Fibroblast of lung (primary cell): Measurements from ENCODE around the gene KRTAP5-3. TPM values are rescaled to one million over a fixed set of nuclear protein-coding genes. Genes with fewer than 3 reads are reported as not detected.

Experiments
- DNase-seq, 2 donors: peaks; one replicate each; pipeline versions ENCODE4 v3.0.0 to v3.0.0-alpha.2; 2010; ENCODE audit warnings: low read depth in 2 of 2
- H2AFZ ChIP-seq: 2 replicates; pipeline ENCODE4 v1.5.1; 2012; ENCODE audit warnings: low read length, control low read depth, inconsistent platforms
- H3K27ac ChIP-seq: 2 replicates; pipeline ENCODE4 v1.5.1; 2011; ENCODE audit warnings: low read length, control low read depth; ENCODE audit not compliant: insufficient read depth
- H3K27me3 ChIP-seq: 2 replicates; pipeline ENCODE4 v1.5.1; 2011; ENCODE audit warnings: mild to moderate bottlenecking, low read length; ENCODE audit not compliant: control insufficient read depth, insufficient read depth
- H3K36me3 ChIP-seq: 2 replicates; pipeline ENCODE4 v1.5.1; 2011; ENCODE audit warnings: low read length; ENCODE audit not compliant: control insufficient read depth, insufficient read depth
- H3K4me1 ChIP-seq: 2 replicates; pipeline ENCODE4 v1.5.1; 2011; ENCODE audit warnings: low read length; ENCODE audit not compliant: control insufficient read depth, insufficient read depth; ENCODE audit errors: extremely low read depth
- H3K4me2 ChIP-seq: 2 replicates; pipeline ENCODE4 v1.5.1; 2011; ENCODE audit warnings: low read length, control low read depth; ENCODE audit not compliant: insufficient read depth; ENCODE audit errors: extremely low read depth
- H3K4me3 ChIP-seq, 4 experiments: fragments of 200-600 bp in 1 of 4; sonication (generic) in 1 of 4; replicated peaks in 1 of 4; 2 replicates each; pipeline ENCODE4 v1.5.1; 2011 to 2016; ENCODE audit warnings: low read length in 4 of 4, low read depth in 3 of 4, mild to moderate bottlenecking in 3 of 4, control low read depth in 2 of 4, inconsistent platforms in 1 of 4, mixed read lengths in 1 of 4; ENCODE audit not compliant: insufficient read depth in 1 of 4; ENCODE audit errors: control extremely low read depth in 1 of 4
- H3K79me2 ChIP-seq: 2 replicates; pipeline ENCODE4 v1.5.1; 2012; ENCODE audit warnings: mild to moderate bottlenecking, low read length, inconsistent platforms; ENCODE audit not compliant: control insufficient read depth, insufficient read depth
- H3K9ac ChIP-seq: 2 replicates; pipeline ENCODE4 v1.5.1; 2011; ENCODE audit warnings: mild to moderate bottlenecking, low read length, control low read depth; ENCODE audit not compliant: insufficient read depth
- H3K9me3 ChIP-seq: 2 replicates; pipeline ENCODE4 v1.5.1; 2012; ENCODE audit warnings: low read depth, low read length; ENCODE audit not compliant: control insufficient read depth, insufficient read depth
- H4K20me1 ChIP-seq: 2 replicates; pipeline ENCODE4 v1.5.1; 2011; ENCODE audit warnings: low read length; ENCODE audit not compliant: control insufficient read depth, insufficient read depth; ENCODE audit errors: extremely low read depth
- EZH2 ChIP-seq: IDR thresholded peaks from 2 replicates; pipeline ENCODE4 v1.5.1; 2012; ENCODE audit warnings: low read length, control low read depth, mild to moderate bottlenecking; ENCODE audit errors: missing control alignments
- polyA plus RNA-seq, 2 donors: library from polyadenylated mRNA; depleted of rRNA in 1 of 2; stranded (reverse) in 1 of 2; unstranded in 1 of 2; fragments of >200 nt; gene quantifications; 2 replicates each; pipeline ENCODE4 v1.2.1, GENCODE V29; 2011 to 2012; ENCODE audit warnings: missing spikeins in 1 of 2
- total RNA-seq: library from RNA; depleted of rRNA; stranded (reverse); fragments of >200 nt; gene quantifications from 2 replicates; pipeline ENCODE4 v1.2.1, GENCODE V29; 2014
- TF ChIP-seq, protein P1 (sequence below), 2 donors: IDR thresholded peaks in 1 of 2; conservative IDR thresholded peaks in 1 of 2; 1 replicate in 1 of 2; 2 replicates in 1 of 2; pipeline ENCODE4 v1.5.1; 2011 to 2012; ENCODE audit warnings: low read length in 2 of 2, control low read depth in 1 of 2, inconsistent platforms in 1 of 2, low read depth in 1 of 2, mild to moderate bottlenecking in 1 of 2

The KRTAP5-3 gene
- total and polyA plus RNA-seq, 2 donors (not counting 1 experiment from before 2014, with no cell fraction given), result not detected

DNA sequence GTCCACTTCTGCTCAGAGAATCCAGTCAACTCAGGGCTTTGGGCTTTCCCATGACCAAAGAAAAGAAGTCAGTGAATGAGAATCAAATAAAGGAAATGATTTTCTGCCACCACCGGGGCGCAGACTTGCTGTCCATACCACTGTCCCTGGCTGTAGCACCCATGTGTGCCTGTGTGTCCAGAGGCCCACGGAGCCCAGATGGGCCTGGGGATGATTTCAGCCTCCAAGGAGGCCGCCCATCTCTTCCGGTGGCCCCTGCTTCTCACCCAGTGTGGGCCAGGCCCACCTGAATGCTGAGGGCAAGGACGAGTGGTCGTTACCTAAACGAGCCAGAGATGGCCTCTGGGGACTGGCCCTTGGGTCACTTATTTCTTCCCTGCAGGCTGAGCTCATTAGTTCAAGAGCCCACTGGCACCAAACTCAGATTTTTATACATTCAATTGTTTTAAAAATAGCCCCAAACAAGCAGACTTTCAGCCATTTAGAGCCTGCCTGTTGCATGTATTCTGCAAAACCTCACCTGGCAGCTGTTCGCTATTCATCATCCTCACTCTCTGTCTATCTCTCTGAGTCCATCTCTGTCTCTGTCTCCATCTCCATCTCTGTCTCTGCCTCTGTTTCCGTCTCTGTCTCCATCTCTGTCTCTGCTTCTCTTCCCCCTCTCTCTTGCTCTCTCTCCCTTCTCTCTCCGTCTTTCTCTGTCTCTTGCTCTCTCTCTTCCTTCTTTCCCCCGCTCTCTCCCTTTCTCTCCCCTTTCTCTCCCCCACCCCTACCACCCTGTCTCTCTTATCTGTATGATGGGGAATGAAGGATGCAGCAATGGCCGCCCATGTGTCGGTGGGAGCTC lies 45.5 kb upstream of the KRTAP5-3 start:
- Histone ChIP-seq H3K9me3 (no peaks in the 10 kb centered on the region), H3K4me1 (no peaks in the 10 kb centered on the region), H3K27ac (no peak overlapping the region), H4K20me1 (no peaks in the 10 kb centered on the region), H3K79me2 (no peaks in the 10 kb centered on the region), H2AFZ (no peak overlapping the region), H3K4me3 (no peak overlapping the region), H3K36me3 (no peaks in the 10 kb centered on the region), H3K4me2 (no peak overlapping the region), H3K9ac (no peak overlapping the region), H3K27me3 (peaks cover 4% of the 10 kb centered on the region)
- DNase-seq, result no peak
- no peak for TF ChIP-seq EZH2
- TF ChIP-seq, protein P1, sequence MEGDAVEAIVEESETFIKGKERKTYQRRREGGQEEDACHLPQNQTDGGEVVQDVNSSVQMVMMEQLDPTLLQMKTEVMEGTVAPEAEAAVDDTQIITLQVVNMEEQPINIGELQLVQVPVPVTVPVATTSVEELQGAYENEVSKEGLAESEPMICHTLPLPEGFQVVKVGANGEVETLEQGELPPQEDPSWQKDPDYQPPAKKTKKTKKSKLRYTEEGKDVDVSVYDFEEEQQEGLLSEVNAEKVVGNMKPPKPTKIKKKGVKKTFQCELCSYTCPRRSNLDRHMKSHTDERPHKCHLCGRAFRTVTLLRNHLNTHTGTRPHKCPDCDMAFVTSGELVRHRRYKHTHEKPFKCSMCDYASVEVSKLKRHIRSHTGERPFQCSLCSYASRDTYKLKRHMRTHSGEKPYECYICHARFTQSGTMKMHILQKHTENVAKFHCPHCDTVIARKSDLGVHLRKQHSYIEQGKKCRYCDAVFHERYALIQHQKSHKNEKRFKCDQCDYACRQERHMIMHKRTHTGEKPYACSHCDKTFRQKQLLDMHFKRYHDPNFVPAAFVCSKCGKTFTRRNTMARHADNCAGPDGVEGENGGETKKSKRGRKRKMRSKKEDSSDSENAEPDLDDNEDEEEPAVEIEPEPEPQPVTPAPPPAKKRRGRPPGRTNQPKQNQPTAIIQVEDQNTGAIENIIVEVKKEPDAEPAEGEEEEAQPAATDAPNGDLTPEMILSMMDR (conservative IDR thresholded peaks at IDR 0.05 in 1 of 2, IDR thresholded peaks at IDR 0.05 in 1 of 2; ENCODE audit: low read depth in 1 of 2, low read length in 2 of 2), result no peak

DNA sequence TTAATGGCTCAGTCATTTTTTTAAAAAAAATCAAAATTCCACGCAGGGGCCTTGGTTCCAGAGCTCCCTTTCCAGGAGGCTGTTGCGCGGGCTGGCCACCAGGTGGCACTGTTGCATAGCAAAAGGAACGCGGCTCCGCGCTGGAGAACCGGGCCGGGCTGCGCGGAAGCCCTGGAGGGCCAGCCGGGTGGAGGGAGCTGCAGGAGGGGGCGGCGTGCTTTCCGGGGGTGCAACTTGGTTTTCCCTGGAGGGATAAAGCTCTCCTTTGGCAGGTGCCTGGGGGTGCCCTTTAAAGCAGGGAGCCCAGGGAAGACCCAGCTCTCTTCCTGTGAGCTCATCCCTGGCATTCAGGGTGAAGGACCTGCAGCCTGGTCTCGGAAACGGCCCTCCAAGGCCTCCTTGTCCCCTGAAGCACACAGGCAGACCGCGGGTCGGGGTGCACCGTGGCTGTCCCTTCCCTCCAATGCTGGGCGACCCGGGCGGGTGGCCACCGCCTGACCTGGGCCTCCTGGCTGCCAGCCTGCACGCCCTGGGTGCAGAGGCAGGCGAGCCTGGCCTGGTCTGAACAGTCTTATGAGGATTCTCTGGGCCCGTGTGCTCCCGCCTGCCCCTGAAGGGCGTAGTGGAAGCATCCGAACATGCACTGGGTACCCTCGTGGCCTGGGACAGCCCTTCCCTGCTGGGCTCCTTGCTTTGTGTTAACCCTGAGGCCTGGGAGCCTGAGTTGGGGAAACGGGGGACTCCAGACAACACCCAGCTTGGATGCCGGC lies 44.7 kb upstream of the KRTAP5-3 start:
- H3K9me3 ChIP-seq, result no peaks in the 10 kb centered on the region
- no peak overlapping the region for H3K4me2 ChIP-seq
- H2AFZ ChIP-seq, result no peak overlapping the region
- no peak overlapping the region for H3K4me3 ChIP-seq
- no peak for TF ChIP-seq EZH2
- TF ChIP-seq, protein P1 (conservative IDR thresholded peaks at IDR 0.05 in 1 of 2, IDR thresholded peaks at IDR 0.05 in 1 of 2; ENCODE audit: low read depth in 1 of 2, low read length in 2 of 2), result peak; percentile 87 to 90
- H3K4me1 ChIP-seq, result no peaks in the 10 kb centered on the region
- H3K9ac ChIP-seq, result no peak overlapping the region
- peaks cover 4% of the 10 kb centered on the region for H3K27me3 ChIP-seq
- DNase-seq, result peak; percentile 22 to 47
- H4K20me1 ChIP-seq, result no peaks in the 10 kb centered on the region
- no peaks in the 10 kb centered on the region for H3K36me3 ChIP-seq
- no peaks in the 10 kb centered on the region for H3K79me2 ChIP-seq
- H3K27ac ChIP-seq, result no peak overlapping the region

- no peak overlapping the region for H3K4me3 ChIP-seq
- no peaks in the 10 kb centered on the region for H3K9me3 ChIP-seq
- peaks cover 4% of the 10 kb centered on the region for H3K27me3 ChIP-seq
- H3K9ac ChIP-seq, result no peak overlapping the region
- no peak for TF ChIP-seq EZH2
- TF ChIP-seq, protein P1 (conservative IDR thresholded peaks at IDR 0.05 in 1 of 2, IDR thresholded peaks at IDR 0.05 in 1 of 2; ENCODE audit: low read depth in 1 of 2, low read length in 2 of 2), result no peak
- H3K4me2 ChIP-seq, result no peak overlapping the region
- no peak overlapping the region for H3K27ac ChIP-seq
- DNase-seq, result no peak
- H3K4me1 ChIP-seq, result no peaks in the 10 kb centered on the region
- no peaks in the 10 kb centered on the region for H3K36me3 ChIP-seq
- H4K20me1 ChIP-seq, result no peaks in the 10 kb centered on the region
- no peaks in the 10 kb centered on the region for H3K79me2 ChIP-seq
- H2AFZ ChIP-seq, result no peak overlapping the region
These were observed 44.1 kb upstream of the KRTAP5-3 start for GRCh38 chr11:1652442-1652770.
